ENCODE measurements around the gene SAV1.
"Not testable (repeated sequence)": the region's sequence is repeated elsewhere in the genome, so short reads cannot be mapped to it uniquely, and the experiment has no call there.

Gene SAV1

GRCh38 chr14:50665300-50665699, 2.8 kb downstream of the SAV1 start:
- not testable (repeated sequence) for DNase-seq (ENCODE audit: low read depth)

- DNase-seq (ENCODE audit: low read depth) = not testable (repeated sequence)
Measured at GRCh38 chr14:50664579-50664978, 3.5 kb downstream of the SAV1 start.

- no peak for DNase-seq (ENCODE audit: low read depth)
Measured at GRCh38 chr14:50659327-50659974, 8.7 kb downstream of the SAV1 start.

- no peak for DNase-seq (ENCODE audit: low read depth)
Measured at GRCh38 chr14:50658203-50658602, 9.9 kb downstream of the SAV1 start.

- DNase-seq (ENCODE audit: low read depth) = no peak
Measured at GRCh38 chr14:50657753-50658152, 10.4 kb downstream of the SAV1 start.

GRCh38 chr14:50656776-50657175, 11.3 kb downstream of the SAV1 start:
- no peak for DNase-seq (ENCODE audit: low read depth)

- no peak for DNase-seq (ENCODE audit: low read depth)
Measured at GRCh38 chr14:50649691-50650090, 18.4 kb downstream of the SAV1 start.

- DNase-seq (ENCODE audit: low read depth) = no peak
Measured at GRCh38 chr14:50647753-50648152, 20.4 kb downstream of the SAV1 start.

- no peak for DNase-seq (ENCODE audit: low read depth)
Measured at GRCh38 chr14:50647282-50647681, 20.8 kb downstream of the SAV1 start.

- DNase-seq (ENCODE audit: low read depth) = no peak
Measured at GRCh38 chr14:50635141-50635540, 33.0 kb downstream of the SAV1 start.

GRCh38 chr14:50633954-50634353, 34.2 kb downstream of the SAV1 start:
- DNase-seq (ENCODE audit: low read depth) = no peak

GRCh38 chr14:50631408-50631821, 36.7 kb downstream of the SAV1 start:
- DNase-seq (ENCODE audit: low read depth) = no peak

- not testable (repeated sequence) for DNase-seq (ENCODE audit: low read depth)
Measured at GRCh38 chr14:50624947-50625346, 43.2 kb downstream of the SAV1 start.

- no peak for DNase-seq (ENCODE audit: low read depth)
Measured at GRCh38 chr14:50624447-50624846, 43.7 kb downstream of the SAV1 start.

- no peak for DNase-seq (ENCODE audit: low read depth)
Measured at GRCh38 chr14:50622978-50623377, 45.1 kb downstream of the SAV1 start.

GRCh38 chr14:50620341-50620740, 47.8 kb downstream of the SAV1 start:
- no peak for DNase-seq (ENCODE audit: low read depth)

- no peak for DNase-seq (ENCODE audit: low read depth)
Measured at GRCh38 chr14:50619569-50620141, 48.5 kb downstream of the SAV1 start.

- no peak for DNase-seq (ENCODE audit: low read depth)
Measured at GRCh38 chr14:50616275-50616674, 51.8 kb downstream of the SAV1 start.

- no peak for DNase-seq (ENCODE audit: low read depth)
Measured at GRCh38 chr14:50615552-50615951, 52.6 kb downstream of the SAV1 start.

- DNase-seq (ENCODE audit: low read depth) = no peak
Measured at GRCh38 chr14:50615056-50615455, 53.0 kb downstream of the SAV1 start.

GRCh38 chr14:50612806-50613205, 55.3 kb downstream of the SAV1 start:
- DNase-seq (ENCODE audit: low read depth) = no peak

- DNase-seq (ENCODE audit: low read depth) = no peak
Measured at GRCh38 chr14:50610465-50610864, 57.6 kb downstream of the SAV1 start.

GRCh38 chr14:50608302-50608851, 59.7 kb downstream of the SAV1 start:
- peak; percentile 43 for DNase-seq (ENCODE audit: low read depth)

- no peak for DNase-seq (ENCODE audit: low read depth)
Measured at GRCh38 chr14:50607761-50608160, 60.3 kb downstream of the SAV1 start.

Data from GM04503 (cell line).